ENCODE measurements around the gene NRXN3. TPM values are rescaled to one million over a fixed set of nuclear protein-coding genes. Genes with fewer than 3 reads are reported as not detected.

NRXN3 gene
- total RNA-seq, 1 donor from 2014 or later = 5.9 TPM

DNA sequence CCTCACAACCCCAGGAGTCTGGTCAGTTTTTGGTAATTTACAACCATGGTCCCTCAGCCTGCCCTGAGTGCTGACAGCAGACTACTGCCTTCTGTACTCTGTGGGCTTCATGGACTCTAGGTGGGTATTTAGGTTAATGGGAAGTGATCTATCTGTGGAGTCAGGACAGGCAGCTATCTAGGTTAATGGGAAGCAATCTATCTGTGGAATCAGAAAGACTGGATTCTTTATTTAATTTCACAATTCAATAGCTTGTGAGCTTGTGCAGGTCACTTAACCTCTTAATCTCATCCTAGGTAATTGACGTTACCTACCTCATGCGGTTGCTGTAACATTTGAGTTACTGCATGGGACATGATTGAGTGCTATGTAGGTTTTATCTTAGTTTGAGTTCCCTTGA lies 777.5 kb downstream of the NRXN3 start:
- Histone ChIP-seq H3K9ac (no peak overlapping the region), H2AFZ (replicated peaks) (no peak overlapping the region), H3K9me3 (ENCODE audit: low read depth) (no peaks in the 10 kb centered on the region), H3K4me3 (no peak overlapping the region), H4K20me1 (ENCODE audit: low read depth) (no peaks in the 10 kb centered on the region), H3F3A (ENCODE audit: low read depth) (no peaks in the 10 kb centered on the region), H3K79me2 (ENCODE audit: low read depth) (no peaks in the 10 kb centered on the region), H3K27me3 (peaks cover 35% of the 10 kb centered on the region), H3K4me2 (no peak overlapping the region), H3K36me3 (no peaks in the 10 kb centered on the region), H3K4me1 (peaks cover 36% of the 10 kb centered on the region), H3K27ac (no peak overlapping the region)
- Mint-ChIP-seq H3K27me3 (ENCODE audit: insufficient read depth, low read depth) (peaks cover 12% of the 10 kb centered on the region), H3K27ac (no peak overlapping the region), H3K4me3 (no peak overlapping the region), H3K36me3 (no peaks in the 10 kb centered on the region), H3K9me3 (no peaks in the 10 kb centered on the region), H3K4me1 (peaks cover 25% of the 10 kb centered on the region)
- TF ChIP-seq EZH2 (IDR thresholded peaks at IDR 0.05) (no peak), EZH2phosphoT487 (IDR thresholded peaks at IDR 0.05) (no peak)
- TF ChIP-seq, protein P1, sequence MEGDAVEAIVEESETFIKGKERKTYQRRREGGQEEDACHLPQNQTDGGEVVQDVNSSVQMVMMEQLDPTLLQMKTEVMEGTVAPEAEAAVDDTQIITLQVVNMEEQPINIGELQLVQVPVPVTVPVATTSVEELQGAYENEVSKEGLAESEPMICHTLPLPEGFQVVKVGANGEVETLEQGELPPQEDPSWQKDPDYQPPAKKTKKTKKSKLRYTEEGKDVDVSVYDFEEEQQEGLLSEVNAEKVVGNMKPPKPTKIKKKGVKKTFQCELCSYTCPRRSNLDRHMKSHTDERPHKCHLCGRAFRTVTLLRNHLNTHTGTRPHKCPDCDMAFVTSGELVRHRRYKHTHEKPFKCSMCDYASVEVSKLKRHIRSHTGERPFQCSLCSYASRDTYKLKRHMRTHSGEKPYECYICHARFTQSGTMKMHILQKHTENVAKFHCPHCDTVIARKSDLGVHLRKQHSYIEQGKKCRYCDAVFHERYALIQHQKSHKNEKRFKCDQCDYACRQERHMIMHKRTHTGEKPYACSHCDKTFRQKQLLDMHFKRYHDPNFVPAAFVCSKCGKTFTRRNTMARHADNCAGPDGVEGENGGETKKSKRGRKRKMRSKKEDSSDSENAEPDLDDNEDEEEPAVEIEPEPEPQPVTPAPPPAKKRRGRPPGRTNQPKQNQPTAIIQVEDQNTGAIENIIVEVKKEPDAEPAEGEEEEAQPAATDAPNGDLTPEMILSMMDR (IDR thresholded peaks at IDR 0.05) = no peak
- no peak for DNase-seq (ENCODE audit: low spot score)

DNA sequence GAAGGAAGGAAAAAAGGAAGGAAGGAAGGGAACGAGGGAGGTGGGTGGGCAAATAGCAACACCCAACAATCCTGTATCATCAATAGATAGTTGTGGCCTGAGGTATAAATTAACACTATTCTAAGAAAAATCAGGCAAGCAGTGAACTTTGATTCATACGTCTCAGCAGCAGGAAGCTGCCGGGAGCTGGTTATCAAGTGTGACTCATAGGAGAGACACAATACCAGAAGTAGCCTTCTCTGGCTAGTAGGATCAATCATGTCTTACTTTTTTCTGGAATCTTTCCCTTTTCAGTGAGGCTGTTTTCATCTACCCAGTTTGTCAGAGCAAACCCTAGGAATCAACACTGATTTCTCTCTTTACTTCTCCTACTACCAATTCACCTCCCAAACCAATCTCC lies 780.5 kb downstream of the NRXN3 start:
- no peak overlapping the region for H3K4me2 ChIP-seq
- no peak overlapping the region for H3K27ac Mint-ChIP-seq

DNA sequence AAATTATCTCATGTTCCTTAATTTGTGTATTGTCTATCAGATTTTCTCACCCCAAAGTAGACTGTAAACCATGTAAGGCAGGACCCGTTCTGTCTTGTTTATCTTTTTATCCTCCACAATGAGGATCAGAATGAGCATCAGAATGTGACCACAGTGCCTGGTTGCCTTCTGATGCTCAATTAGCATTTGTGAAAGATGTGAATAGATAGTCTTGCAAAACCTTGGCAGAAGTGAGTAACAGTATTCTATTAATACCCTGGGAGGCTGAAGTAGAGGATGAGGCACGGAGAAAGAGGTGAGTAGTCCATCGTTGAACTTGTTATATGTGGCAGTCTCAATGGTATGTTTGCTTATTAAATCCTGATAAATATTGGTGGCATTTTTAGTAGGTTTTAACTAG lies 781.4 kb downstream of the NRXN3 start:
- Histone ChIP-seq H3K9ac (no peak overlapping the region), H3K9me3 (ENCODE audit: low read depth) (no peaks in the 10 kb centered on the region), H2AFZ (replicated peaks) (no peak overlapping the region), H3K4me3 (no peak overlapping the region), H3K79me2 (ENCODE audit: low read depth) (no peaks in the 10 kb centered on the region), H3F3A (ENCODE audit: low read depth) (no peaks in the 10 kb centered on the region), H3K36me3 (no peaks in the 10 kb centered on the region), H3K27me3 (no peaks in the 10 kb centered on the region), H4K20me1 (ENCODE audit: low read depth) (no peaks in the 10 kb centered on the region), H3K4me2 (no peak overlapping the region), H3K27ac (no peak overlapping the region), H3K4me1 (peaks cover 46% of the 10 kb centered on the region)
- Mint-ChIP-seq H3K27ac (no peak overlapping the region), H3K4me3 (no peak overlapping the region), H3K36me3 (no peaks in the 10 kb centered on the region), H3K9me3 (no peaks in the 10 kb centered on the region), H3K27me3 (ENCODE audit: insufficient read depth, low read depth) (peaks cover 10% of the 10 kb centered on the region), H3K4me1 (peaks cover 26% of the 10 kb centered on the region)
- DNase-seq (ENCODE audit: low spot score) = no peak
- TF ChIP-seq EZH2 (IDR thresholded peaks at IDR 0.05) (no peak), EZH2phosphoT487 (IDR thresholded peaks at IDR 0.05) (no peak)
- TF ChIP-seq, protein P1 (IDR thresholded peaks at IDR 0.05) = no peak

More for the DNA sequence above, 780.5 kb downstream of the NRXN3 start:
- Histone ChIP-seq H3K79me2 (ENCODE audit: low read depth) (no peaks in the 10 kb centered on the region), H3K36me3 (no peaks in the 10 kb centered on the region), H3F3A (ENCODE audit: low read depth) (no peaks in the 10 kb centered on the region), H2AFZ (replicated peaks) (no peak overlapping the region), H3K4me1 (peaks cover 52% of the 10 kb centered on the region), H3K27ac (no peak overlapping the region), H4K20me1 (ENCODE audit: low read depth) (no peaks in the 10 kb centered on the region), H3K4me3 (no peak overlapping the region), H3K27me3 (peaks cover 7% of the 10 kb centered on the region), H3K9ac (no peak overlapping the region), H3K9me3 (ENCODE audit: low read depth) (no peaks in the 10 kb centered on the region)
- DNase-seq (ENCODE audit: low spot score) = no peak
- Mint-ChIP-seq H3K4me3 (no peak overlapping the region), H3K36me3 (no peaks in the 10 kb centered on the region), H3K4me1 (peaks cover 30% of the 10 kb centered on the region), H3K27me3 (ENCODE audit: insufficient read depth, low read depth) (peaks cover 10% of the 10 kb centered on the region), H3K9me3 (no peaks in the 10 kb centered on the region)
- TF ChIP-seq, protein P1 (IDR thresholded peaks at IDR 0.05) = no peak
- TF ChIP-seq EZH2phosphoT487 (IDR thresholded peaks at IDR 0.05) = no peak
- no peak for TF ChIP-seq EZH2 (IDR thresholded peaks at IDR 0.05)
